Measurements from ENCODE around the gene PGBD2.
A peak's percentile ranks its signal among the peaks of the same experiment; 100 is the strongest.

The PGBD2 gene

GRCh38 chr1:248901578-248901977 is 4.5 kb upstream of the PGBD2 start:
- TF ChIP-seq CTCF (IDR thresholded peaks at IDR 0.05; ENCODE audit: insufficient read depth, low read depth, low read length, missing control alignments) = no peak
- no peak overlapping the region for H3K4me3 ChIP-seq (ENCODE audit: low read length)
- no peak for DNase-seq (ENCODE audit: low read depth)

GRCh38 chr1:248904437-248905216 is 1.4 kb upstream of the PGBD2 start:
- DNase-seq (ENCODE audit: low read depth) = no peak
- no peak for TF ChIP-seq CTCF (IDR thresholded peaks at IDR 0.05; ENCODE audit: insufficient read depth, low read depth, low read length, missing control alignments)
- no peak overlapping the region for H3K4me3 ChIP-seq (ENCODE audit: low read length)

- no peak for DNase-seq (ENCODE audit: low read depth)
- TF ChIP-seq CTCF (IDR thresholded peaks at IDR 0.05; ENCODE audit: insufficient read depth, low read depth, low read length, missing control alignments) = no peak
- H3K4me3 ChIP-seq (ENCODE audit: low read length) = peak overlapping the region; percentile 70
Observed at GRCh38 chr1:248905662-248906008, 400 bp upstream of the PGBD2 start.

- no peak for DNase-seq (ENCODE audit: low read depth)
- TF ChIP-seq CTCF (IDR thresholded peaks at IDR 0.05; ENCODE audit: insufficient read depth, low read depth, low read length, missing control alignments) = no peak
- H3K4me3 ChIP-seq (ENCODE audit: low read length) = peak overlapping the region; percentile 66
Observed at GRCh38 chr1:248906753-248907661, 972 bp downstream of the PGBD2 start.

GRCh38 chr1:248910761-248911160 is 4.7 kb downstream of the PGBD2 start:
- no peak for DNase-seq (ENCODE audit: low read depth)
- H3K4me3 ChIP-seq (ENCODE audit: low read length) = no peak overlapping the region
- no peak for TF ChIP-seq CTCF (IDR thresholded peaks at IDR 0.05; ENCODE audit: insufficient read depth, low read depth, low read length, missing control alignments)

GRCh38 chr1:248913933-248914332 is 7.9 kb downstream of the PGBD2 start:
- DNase-seq (ENCODE audit: low read depth) = no peak
- TF ChIP-seq CTCF (IDR thresholded peaks at IDR 0.05; ENCODE audit: insufficient read depth, low read depth, low read length, missing control alignments) = no peak
- no peak overlapping the region for H3K4me3 ChIP-seq (ENCODE audit: low read length)

Measured in epithelial cell of esophagus (primary cell).